Activated CD4-positive, alpha-beta T cell treated with anti-CD3 and anti-CD28 coated beads, Interleukin-2, amount 10 ng/mL, durations not matched to agents 24 days and 14 days (primary cell): ENCODE measurements around the gene EGFLAM. TPM values are rescaled to one million over a fixed set of nuclear protein-coding genes. Genes with fewer than 3 reads are reported as not detected.
A peak's percentile ranks its signal among the peaks of the same experiment; 100 is the strongest.

Experiments used
- DNase-seq: peaks from one replicate; pipeline ENCODE4 v3.0.0; 2022
- H3K27ac Mint-ChIP-seq: one replicate; pipeline ENCODE4 v1.8.0; 2022; ENCODE audit warnings: mild to moderate bottlenecking, mixed read lengths
- H3K27me3 Mint-ChIP-seq: one replicate; pipeline ENCODE4 v1.8.0; 2022; ENCODE audit warnings: mixed read lengths
- H3K36me3 Mint-ChIP-seq: one replicate; pipeline ENCODE4 v1.8.0; 2022; ENCODE audit warnings: low read depth, mild to moderate bottlenecking, mixed read lengths
- H3K4me1 Mint-ChIP-seq: one replicate; pipeline ENCODE4 v1.8.0; 2021; ENCODE audit warnings: mixed read lengths
- H3K4me3 Mint-ChIP-seq: one replicate; pipeline ENCODE4 v1.8.0; 2022; ENCODE audit warnings: mild to moderate bottlenecking, moderate library complexity, mixed read lengths
- H3K9me3 Mint-ChIP-seq: one replicate; pipeline ENCODE4 v1.8.0; 2021; ENCODE audit warnings: mixed read lengths
- intact Hi-C: fragments of 100-400 bp; cut with micrococcal nuclease; formaldehyde crosslinking; loops from one replicate; pipeline ENCODE4 v1.15.1; 2023
- total RNA-seq: library from RNA; stranded (reverse); gene quantifications from 2 replicates; pipeline ENCODE4 v1.2.3, GENCODE V29; 2022

EGFLAM gene
- total RNA-seq, 1 donor from 2014 or later: not detected

DNA sequence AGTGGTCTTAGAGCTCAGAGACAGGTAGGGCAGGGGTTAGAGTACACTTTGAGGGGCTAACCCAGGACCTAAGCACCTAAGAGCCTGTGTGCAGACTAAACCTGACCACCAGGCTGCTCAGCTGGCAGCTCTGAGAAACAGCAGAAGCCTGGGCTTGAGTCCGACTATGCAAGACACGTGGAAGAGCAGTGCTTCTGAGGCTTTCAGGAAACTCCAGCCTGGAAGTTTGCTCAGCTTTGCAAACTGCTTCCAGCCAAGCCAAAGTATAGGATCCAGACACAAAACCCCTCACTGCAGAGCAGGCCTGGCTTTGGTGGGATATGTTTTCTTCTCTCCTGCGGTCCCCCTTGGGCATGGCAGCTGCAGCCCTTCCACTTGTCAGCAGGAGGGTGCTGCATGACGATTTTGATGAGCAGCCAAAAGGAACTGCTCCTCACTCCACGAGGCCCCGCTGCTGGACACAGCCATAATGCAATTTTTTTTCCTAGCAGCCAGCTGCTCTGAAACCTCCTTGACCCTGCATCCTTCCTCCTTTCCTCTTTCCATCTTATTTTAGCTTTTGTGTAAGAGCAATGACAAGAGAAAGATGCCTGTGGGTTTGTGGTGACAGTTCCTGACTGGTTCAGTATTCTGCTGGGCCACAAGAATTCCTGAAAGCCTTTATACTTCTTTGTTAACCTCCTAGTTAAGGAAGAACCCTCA, 175.0 kb downstream of the EGFLAM start:
- intact Hi-C loops: no loop called here
- no peak for DNase-seq
- Mint-ChIP-seq H3K27me3 (peaks cover 27% of the 10 kb centered on the region), H3K4me1 (no peaks in the 10 kb centered on the region), H3K9me3 (no peaks in the 10 kb centered on the region), H3K36me3 (no peaks in the 10 kb centered on the region), H3K4me3 (no peak overlapping the region), H3K27ac (no peak overlapping the region)

DNA sequence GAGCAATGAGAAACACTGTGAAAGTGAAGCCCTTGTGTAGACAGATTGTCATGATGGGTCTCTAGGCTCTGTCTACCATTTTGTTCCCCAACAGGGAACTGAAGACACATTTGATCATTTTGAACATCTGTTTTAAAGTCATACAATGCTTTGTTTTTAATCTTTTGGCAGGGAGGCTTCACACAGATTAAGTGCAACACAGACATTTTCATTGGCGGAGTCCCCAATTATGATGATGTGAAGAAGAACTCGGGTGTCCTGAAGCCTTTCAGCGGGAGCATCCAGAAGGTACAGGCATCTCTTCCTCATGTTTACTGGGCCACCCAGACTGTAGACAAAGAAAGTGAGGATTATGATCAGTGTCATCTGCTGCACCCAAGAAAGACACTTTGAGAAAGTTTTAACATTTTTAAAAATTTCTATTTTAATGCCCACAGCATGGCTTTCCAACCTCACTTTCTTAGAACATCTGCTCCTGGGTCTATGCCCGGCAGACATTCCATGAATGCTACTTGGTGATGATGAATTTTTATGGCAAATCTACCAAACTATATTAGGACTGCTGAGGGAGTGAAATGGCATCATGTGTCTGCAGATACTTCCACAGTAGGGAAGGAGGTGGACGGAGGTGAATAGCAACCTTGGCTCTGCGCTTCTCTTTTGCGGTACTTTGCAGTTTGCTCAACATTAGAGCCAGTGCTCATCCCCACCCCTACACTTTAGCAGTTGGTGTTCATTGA, 176.8 kb downstream of the EGFLAM start:
- intact Hi-C loops: no loop called here

GRCh38 chr5:38438757-38439156, 180.4 kb downstream of the EGFLAM start:
- H3K9me3 Mint-ChIP-seq: no peaks in the 10 kb centered on the region
- no peak overlapping the region for H3K4me3 Mint-ChIP-seq
- H3K4me1 Mint-ChIP-seq: no peaks in the 10 kb centered on the region
- H3K36me3 Mint-ChIP-seq: no peaks in the 10 kb centered on the region
- no peak overlapping the region for H3K27ac Mint-ChIP-seq
- DNase-seq: no peak
- intact Hi-C loops: no loop called here
- peaks cover 33% of the 10 kb centered on the region for H3K27me3 Mint-ChIP-seq

More for the DNA sequence above, 176.8 kb downstream of the EGFLAM start:
- Mint-ChIP-seq H3K36me3 (no peaks in the 10 kb centered on the region), H3K4me3 (no peak overlapping the region), H3K27ac (no peak overlapping the region), H3K4me1 (no peaks in the 10 kb centered on the region), H3K9me3 (no peaks in the 10 kb centered on the region), H3K27me3 (peaks cover 31% of the 10 kb centered on the region)
- no peak for DNase-seq

DNA sequence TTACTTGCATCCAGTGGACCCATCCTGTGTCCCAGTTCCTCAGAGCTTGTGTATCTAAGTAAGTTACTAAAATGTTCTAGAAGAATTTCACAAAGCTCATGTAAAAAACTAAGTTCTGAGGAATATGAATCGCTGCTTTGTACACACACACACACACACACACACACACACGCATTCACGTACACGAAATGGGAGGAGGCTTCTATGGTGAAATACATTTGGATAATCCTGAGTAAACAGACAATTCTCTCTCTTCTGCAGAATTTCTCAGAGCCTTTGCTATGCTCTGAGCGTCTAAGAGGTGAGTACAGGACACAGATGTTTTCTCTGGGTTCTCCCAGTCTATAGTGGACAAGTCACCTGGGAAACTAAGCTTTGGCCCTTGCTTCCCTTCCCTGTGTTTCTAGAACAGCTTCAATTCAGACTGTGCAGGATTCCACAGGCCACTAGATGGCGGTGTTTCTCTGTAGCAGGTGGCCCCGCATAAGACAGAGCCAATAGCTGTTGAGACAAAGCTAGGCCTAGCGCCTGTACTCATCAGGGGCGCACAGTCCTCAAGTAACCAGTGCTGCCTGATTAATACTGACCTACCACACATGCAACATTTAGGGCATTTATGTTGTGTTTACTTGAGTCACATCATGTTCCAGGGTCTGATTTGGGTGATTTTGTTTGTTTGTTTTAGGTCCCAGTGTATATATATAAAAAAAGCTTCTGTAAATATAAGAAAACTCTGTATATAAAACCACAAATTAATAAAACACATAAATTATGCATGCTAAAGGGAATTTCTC, 183.3 kb downstream of the EGFLAM start:
- Mint-ChIP-seq H3K27me3 (peaks cover 36% of the 10 kb centered on the region), H3K9me3 (no peaks in the 10 kb centered on the region), H3K4me1 (no peaks in the 10 kb centered on the region), H3K36me3 (no peaks in the 10 kb centered on the region), H3K4me3 (no peak overlapping the region), H3K27ac (no peak overlapping the region)
- peak; percentile 94 for DNase-seq
- intact Hi-C loops: loop anchor here (1.0 to 5.0 kb wide), 5 partner anchors 110 to 481 kb away; partner anchors contain the start of gene LIFR

DNA sequence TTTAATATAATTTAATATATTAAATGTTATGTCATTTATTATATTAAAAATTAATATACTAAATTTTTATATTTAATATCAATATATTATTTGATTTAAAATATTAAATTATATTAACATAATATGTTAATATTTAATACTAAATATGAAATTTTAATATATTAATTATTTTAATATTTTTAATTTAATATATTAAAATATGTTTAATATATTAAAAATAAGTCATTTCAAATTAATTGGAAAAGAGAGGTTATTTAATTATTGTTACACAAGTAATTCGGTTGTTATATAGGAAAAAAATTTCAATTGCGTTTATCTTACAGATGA, 183.9 kb downstream of the EGFLAM start:
- no peaks in the 10 kb centered on the region for H3K4me1 Mint-ChIP-seq
- no peaks in the 10 kb centered on the region for H3K9me3 Mint-ChIP-seq
- no peak overlapping the region for H3K27ac Mint-ChIP-seq
- H3K4me3 Mint-ChIP-seq: no peak overlapping the region
- intact Hi-C loops: loop anchor here (1.0 to 5.0 kb wide), 2 partner anchors 109 to 225 kb away; no protein-coding TSS in a partner anchor
- H3K27me3 Mint-ChIP-seq: peaks cover 39% of the 10 kb centered on the region
- DNase-seq: no peak
- no peaks in the 10 kb centered on the region for H3K36me3 Mint-ChIP-seq

DNA sequence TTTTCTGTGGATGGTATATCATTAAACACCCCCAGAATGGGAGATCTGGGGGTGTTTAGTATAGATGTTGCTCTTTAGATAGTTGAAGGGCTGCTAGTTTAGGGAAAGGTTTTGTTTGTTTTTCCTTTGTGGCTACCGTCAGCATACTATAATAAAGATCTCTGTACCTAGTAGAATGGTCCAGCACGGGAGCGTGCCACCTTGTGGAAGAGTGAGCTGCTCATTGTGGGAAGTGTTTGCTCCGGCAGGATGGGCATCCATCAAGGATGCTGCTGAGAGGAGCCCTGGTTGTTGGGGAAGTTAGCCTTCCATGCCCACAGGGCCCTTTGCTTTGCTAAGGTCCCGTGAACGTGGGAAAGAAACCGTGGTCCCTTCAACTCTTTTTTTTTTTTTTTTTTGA, 185.0 kb downstream of the EGFLAM start:
- no peak for DNase-seq
- intact Hi-C loops: loop anchor here (5.0 kb wide), 1 partner anchor 224 kb away; no protein-coding TSS in a partner anchor
- peaks cover 49% of the 10 kb centered on the region for H3K27me3 Mint-ChIP-seq
- H3K9me3 Mint-ChIP-seq: no peaks in the 10 kb centered on the region
- no peaks in the 10 kb centered on the region for H3K4me1 Mint-ChIP-seq
- no peak overlapping the region for H3K27ac Mint-ChIP-seq
- no peaks in the 10 kb centered on the region for H3K36me3 Mint-ChIP-seq
- H3K4me3 Mint-ChIP-seq: no peak overlapping the region

- peaks cover 60% of the 10 kb centered on the region for H3K27me3 Mint-ChIP-seq
- no peak overlapping the region for H3K4me3 Mint-ChIP-seq
- DNase-seq: no peak
- H3K9me3 Mint-ChIP-seq: no peaks in the 10 kb centered on the region
- intact Hi-C loops: no loop called here
- H3K27ac Mint-ChIP-seq: no peak overlapping the region
- H3K4me1 Mint-ChIP-seq: peaks cover 2% of the 10 kb centered on the region
- no peaks in the 10 kb centered on the region for H3K36me3 Mint-ChIP-seq
These were observed 187.1 kb downstream of the EGFLAM start for GRCh38 chr5:38445374-38446028.

GRCh38 chr5:38446029-38446522, 187.7 kb downstream of the EGFLAM start:
- peaks cover 2% of the 10 kb centered on the region for H3K4me1 Mint-ChIP-seq
- H3K27me3 Mint-ChIP-seq: peaks cover 64% of the 10 kb centered on the region
- H3K9me3 Mint-ChIP-seq: no peaks in the 10 kb centered on the region
- no peak for DNase-seq
- intact Hi-C loops: no loop called here
- H3K27ac Mint-ChIP-seq: no peak overlapping the region
- no peak overlapping the region for H3K4me3 Mint-ChIP-seq
- no peaks in the 10 kb centered on the region for H3K36me3 Mint-ChIP-seq

DNA sequence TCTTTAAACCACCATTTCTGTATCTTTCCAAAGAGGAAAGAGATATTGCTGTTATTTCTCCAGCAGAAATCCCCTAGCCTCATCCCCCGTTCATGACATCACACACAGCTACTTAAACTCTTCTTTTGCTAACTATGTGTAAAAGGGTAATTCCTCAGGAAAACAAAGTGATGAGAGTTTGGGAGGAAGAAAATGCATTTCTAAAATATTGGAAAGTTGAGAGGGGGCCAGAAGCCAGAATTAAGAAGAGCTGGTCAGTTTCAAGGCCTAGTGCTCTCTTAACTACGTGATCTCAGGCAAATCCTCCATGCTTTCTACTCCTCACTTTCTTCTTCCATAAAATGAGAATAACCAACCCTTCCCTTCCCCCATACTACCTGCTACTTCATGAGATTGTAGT, 188.7 kb downstream of the EGFLAM start:
- Mint-ChIP-seq H3K4me3 (no peak overlapping the region), H3K4me1 (peaks cover 2% of the 10 kb centered on the region), H3K36me3 (no peaks in the 10 kb centered on the region), H3K27me3 (peaks cover 64% of the 10 kb centered on the region), H3K27ac (no peak overlapping the region), H3K9me3 (no peaks in the 10 kb centered on the region)
- intact Hi-C loops: no loop called here
- no peak for DNase-seq

DNA sequence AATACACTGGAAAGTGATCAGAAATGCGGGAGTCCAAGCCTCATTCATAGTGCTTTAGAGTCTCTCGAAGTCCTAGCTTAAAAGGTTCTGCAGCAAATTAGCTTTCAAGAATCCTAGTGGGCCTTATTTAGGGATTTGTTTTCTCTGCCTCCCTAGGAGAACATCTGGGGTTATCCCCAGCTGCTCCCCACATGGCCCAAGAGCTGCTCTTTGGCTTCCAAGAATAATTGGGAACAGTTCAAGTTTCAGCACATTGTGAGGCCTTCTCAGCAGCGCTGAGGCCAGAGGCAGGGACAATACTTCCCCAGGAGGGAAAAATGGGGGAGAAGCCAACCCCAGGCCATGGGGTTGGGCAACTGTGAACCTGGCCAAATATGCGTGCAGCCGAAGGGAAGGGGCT, 189.4 kb downstream of the EGFLAM start:
- no peak for DNase-seq
- no peak overlapping the region for H3K4me3 Mint-ChIP-seq
- peaks cover 72% of the 10 kb centered on the region for H3K27me3 Mint-ChIP-seq
- no peak overlapping the region for H3K27ac Mint-ChIP-seq
- no peaks in the 10 kb centered on the region for H3K9me3 Mint-ChIP-seq
- H3K4me1 Mint-ChIP-seq: peaks cover 8% of the 10 kb centered on the region
- intact Hi-C loops: no loop called here
- H3K36me3 Mint-ChIP-seq: no peaks in the 10 kb centered on the region

DNA sequence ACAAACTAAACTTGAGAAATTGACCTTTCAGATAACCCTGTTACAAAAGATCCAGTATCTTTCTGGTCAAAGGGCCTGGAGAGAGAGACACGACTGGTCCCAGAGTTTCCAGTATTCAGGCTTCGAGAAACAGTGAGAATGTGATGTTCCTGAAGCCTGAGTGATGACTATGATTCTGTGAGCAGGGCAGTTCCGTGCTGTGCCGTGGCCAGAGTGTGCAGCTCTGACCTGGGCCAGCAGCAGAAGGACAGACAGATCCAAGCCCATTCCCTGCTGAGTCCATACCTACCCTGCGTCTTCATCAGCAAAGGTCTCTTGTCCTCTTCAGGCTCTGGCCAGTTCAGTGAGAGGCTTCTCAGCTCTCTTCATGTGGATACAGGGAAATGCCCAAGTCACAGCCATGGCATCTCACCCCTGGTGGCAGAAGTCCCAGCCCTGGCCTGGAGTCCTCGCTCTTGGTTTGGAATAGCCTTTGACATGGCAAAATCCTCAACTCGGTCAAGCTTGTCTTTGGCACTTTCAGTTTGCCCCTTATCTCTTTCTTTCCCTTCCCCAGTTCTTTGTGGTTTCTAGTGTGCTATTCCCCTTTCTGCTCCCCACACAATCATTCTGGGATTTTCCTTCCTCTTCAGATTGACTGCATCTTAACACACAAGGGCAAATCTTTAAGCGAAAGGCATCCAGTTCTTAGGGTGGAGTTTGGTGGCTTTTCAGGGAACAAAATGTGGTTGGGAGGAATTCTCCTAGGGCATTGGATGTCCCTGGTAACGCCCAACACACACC, 190.4 kb downstream of the EGFLAM start:
- intact Hi-C loops: no loop called here
- Mint-ChIP-seq H3K27ac (no peak overlapping the region), H3K4me3 (no peak overlapping the region), H3K4me1 (peaks cover 17% of the 10 kb centered on the region), H3K27me3 (peaks cover 73% of the 10 kb centered on the region), H3K36me3 (no peaks in the 10 kb centered on the region), H3K9me3 (no peaks in the 10 kb centered on the region)
- no peak for DNase-seq

- Mint-ChIP-seq H3K4me1 (peaks cover 21% of the 10 kb centered on the region), H3K27me3 (peaks cover 72% of the 10 kb centered on the region), H3K36me3 (no peaks in the 10 kb centered on the region), H3K4me3 (no peak overlapping the region), H3K9me3 (no peaks in the 10 kb centered on the region), H3K27ac (no peak overlapping the region)
- no peak for DNase-seq
- intact Hi-C loops: no loop called here
These were observed 192.3 kb downstream of the EGFLAM start for GRCh38 chr5:38450627-38451026.
